Measurements from ENCODE around the gene TMC7. TPM values are rescaled to one million over a fixed set of nuclear protein-coding genes. Genes with fewer than 3 reads are reported as not detected.
"Not testable (repeated sequence)": the region's sequence is repeated elsewhere in the genome, so short reads cannot be mapped to it uniquely, and the experiment has no call there.

Gene TMC7
- total RNA-seq, 1 experiment from 2014 or later, result 4.1 TPM

- Mint-ChIP-seq H3K4me3 (ENCODE audit: unreplicated experiment) (no peak overlapping the region), H3K27me3 (ENCODE audit: insufficient read depth, unreplicated experiment) (no peaks in the 10 kb centered on the region), H3K27ac (ENCODE audit: low read depth, unreplicated experiment) (no peak overlapping the region), H3K36me3 (ENCODE audit: insufficient read depth, unreplicated experiment) (no peaks in the 10 kb centered on the region), H3K9me3 (ENCODE audit: unreplicated experiment) (no peaks in the 10 kb centered on the region), H3K4me1 (ENCODE audit: insufficient read depth, unreplicated experiment) (no peaks in the 10 kb centered on the region)
- BruUV-seq (replicated peaks), result no TSS peak
- intact Hi-C loops (cut with micrococcal nuclease), result no loop called here
- POLR2A ChIA-PET, result interaction anchor here (3.9 kb wide), 1 partner anchor 13 kb away, joined by 15 read pairs; no protein-coding TSS in a partner anchor
- no peak for TF ChIP-seq CTCF (IDR thresholded peaks at IDR 0.05; ENCODE audit: unreplicated experiment)
- CTCF ChIA-PET, result interaction anchor here (1.1 to 4.6 kb wide), 4 partner anchors 14 to 38 kb away, joined by 4 to 26 read pairs (median 8); no protein-coding TSS in a partner anchor
- no peak for DNase-seq (ENCODE audit: unreplicated experiment)
Observed at GRCh38 chr16:18945233-18945632, 38.5 kb upstream of the TMC7 start.

GRCh38 chr16:18948372-18949020 is 35.2 kb upstream of the TMC7 start:
- Mint-ChIP-seq H3K4me1 (ENCODE audit: insufficient read depth, unreplicated experiment) (no peaks in the 10 kb centered on the region), H3K27me3 (ENCODE audit: insufficient read depth, unreplicated experiment) (no peaks in the 10 kb centered on the region), H3K9me3 (ENCODE audit: unreplicated experiment) (no peaks in the 10 kb centered on the region), H3K36me3 (ENCODE audit: insufficient read depth, unreplicated experiment) (no peaks in the 10 kb centered on the region), H3K4me3 (ENCODE audit: unreplicated experiment) (no peak overlapping the region), H3K27ac (ENCODE audit: low read depth, unreplicated experiment) (no peak overlapping the region)
- ChIA-PET CTCF (interaction anchor here (1.1 to 3.6 kb wide), 2 partner anchors 21 to 35 kb away, joined by 3 to 10 read pairs; partner anchors contain the start of gene TMC7), POLR2A (interaction anchor here (3.9 kb wide), 1 partner anchor 10 kb away, joined by 15 read pairs; no protein-coding TSS in a partner anchor)
- intact Hi-C loops (cut with micrococcal nuclease), result no loop called here
- DNase-seq (ENCODE audit: unreplicated experiment), result no peak
- TF ChIP-seq CTCF (IDR thresholded peaks at IDR 0.05; ENCODE audit: unreplicated experiment), result no peak
- no TSS peak for BruUV-seq (replicated peaks)

GRCh38 chr16:18950469-18951185 is 33.1 kb upstream of the TMC7 start:
- no peak for TF ChIP-seq CTCF (IDR thresholded peaks at IDR 0.05; ENCODE audit: unreplicated experiment)
- POLR2A ChIA-PET, result interaction anchor here (3.2 kb wide), 1 partner anchor 8 kb away, joined by 11 read pairs; no protein-coding TSS in a partner anchor
- Mint-ChIP-seq H3K27me3 (ENCODE audit: insufficient read depth, unreplicated experiment) (no peaks in the 10 kb centered on the region), H3K27ac (ENCODE audit: low read depth, unreplicated experiment) (no peak overlapping the region), H3K9me3 (ENCODE audit: unreplicated experiment) (no peaks in the 10 kb centered on the region), H3K36me3 (ENCODE audit: insufficient read depth, unreplicated experiment) (no peaks in the 10 kb centered on the region), H3K4me1 (ENCODE audit: insufficient read depth, unreplicated experiment) (no peaks in the 10 kb centered on the region), H3K4me3 (ENCODE audit: unreplicated experiment) (no peak overlapping the region)
- intact Hi-C loops (cut with micrococcal nuclease), result no loop called here
- BruUV-seq (replicated peaks), result no TSS peak
- DNase-seq (ENCODE audit: unreplicated experiment), result no peak
- CTCF ChIA-PET, result interaction anchor here (1.0 kb wide), 1 partner anchor 12 kb away, joined by 3 read pairs; no protein-coding TSS in a partner anchor

GRCh38 chr16:18953547-18953946 is 30.2 kb upstream of the TMC7 start:
- POLR2A ChIA-PET, result interaction anchor here (2.5 to 3.2 kb wide), 2 partner anchors 9 to 11 kb away, joined by 9 to 11 read pairs; no protein-coding TSS in a partner anchor
- no peak overlapping the region for H3K27ac Mint-ChIP-seq (ENCODE audit: low read depth, unreplicated experiment)
- no peaks in the 10 kb centered on the region for H3K27me3 Mint-ChIP-seq (ENCODE audit: insufficient read depth, unreplicated experiment)
- H3K4me3 Mint-ChIP-seq (ENCODE audit: unreplicated experiment), result no peak overlapping the region
- H3K36me3 Mint-ChIP-seq (ENCODE audit: insufficient read depth, unreplicated experiment), result no peaks in the 10 kb centered on the region
- H3K9me3 Mint-ChIP-seq (ENCODE audit: unreplicated experiment), result no peaks in the 10 kb centered on the region
- no peak for TF ChIP-seq CTCF (IDR thresholded peaks at IDR 0.05; ENCODE audit: unreplicated experiment)
- CTCF ChIA-PET, result interaction anchor here (0.6 to 2.0 kb wide), 7 partner anchors 9 to 542 kb away, joined by 3 to 8 read pairs (median 3); no protein-coding TSS in a partner anchor
- no TSS peak for BruUV-seq (replicated peaks)
- no peak for DNase-seq (ENCODE audit: unreplicated experiment)
- H3K4me1 Mint-ChIP-seq (ENCODE audit: insufficient read depth, unreplicated experiment), result peaks cover 2% of the 10 kb centered on the region
- intact Hi-C loops (cut with micrococcal nuclease), result no loop called here

- DNase-seq (ENCODE audit: unreplicated experiment); H3K36me3 Mint-ChIP-seq (ENCODE audit: insufficient read depth, unreplicated experiment); BruUV-seq (replicated peaks); H3K27ac Mint-ChIP-seq (ENCODE audit: low read depth, unreplicated experiment); intact Hi-C loops (cut with micrococcal nuclease); H3K9me3 Mint-ChIP-seq (ENCODE audit: unreplicated experiment); H3K4me3 Mint-ChIP-seq (ENCODE audit: unreplicated experiment); H3K27me3 Mint-ChIP-seq (ENCODE audit: insufficient read depth, unreplicated experiment): not testable (repeated sequence)
- ChIA-PET CTCF (interaction anchor here (0.6 to 1.1 kb wide), 2 partner anchors 9 to 14 kb away, joined by 3 read pairs; no protein-coding TSS in a partner anchor), POLR2A (interaction anchor here (0.6 to 0.7 kb wide), 2 partner anchors 14 to 18 kb away, joined by 3 read pairs; no protein-coding TSS in a partner anchor)
- H3K4me1 Mint-ChIP-seq (ENCODE audit: insufficient read depth, unreplicated experiment), result peaks cover 14% of the 10 kb centered on the region
Observed at GRCh38 chr16:18955874-18956580, 27.7 kb upstream of the TMC7 start.
